Lower leg skin (tissue), 3 donors: ENCODE results near the gene CSF2RB.

ENCODE experiments used
- CTCF ChIP-seq, 3 donors: fragments of 450-650 bp; IDR thresholded peaks; one replicate each; pipeline ENCODE4 v1.5.1; 2016; ENCODE audit warnings: antibody characterized with exemption in 3 of 3, mild to moderate bottlenecking in 3 of 3, moderate library complexity in 2 of 3
- POLR2A ChIP-seq, 2 donors: fragments of 450-650 bp; IDR thresholded peaks; one replicate each; pipeline ENCODE4 v1.6.1; 2016 to 2017; ENCODE audit warnings: antibody characterized with exemption in 2 of 2, mild to moderate bottlenecking in 1 of 2, moderate library complexity in 1 of 2

GRCh38 chr22:36899498-36899897 is 13.9 kb upstream of the CSF2RB start:
- no peak for TF ChIP-seq CTCF (IDR thresholded peaks at IDR 0.05)
- no peak for TF ChIP-seq POLR2A (IDR thresholded peaks at IDR 0.05)
